ENCODE measurements around the gene TMEM187.

Gene TMEM187

GRCh38 chrX:153955228-153955732 lies 17.3 kb upstream of the TMEM187 start:
- no peak for DNase-seq

GRCh38 chrX:153956044-153956907 lies 16.3 kb upstream of the TMEM187 start:
- no peak for DNase-seq

- DNase-seq: no peak
Observed at GRCh38 chrX:153957224-153957623, 15.3 kb upstream of the TMEM187 start.

GRCh38 chrX:153958605-153959004 lies 13.9 kb upstream of the TMEM187 start:
- no peak for DNase-seq

GRCh38 chrX:153959649-153960048 lies 12.9 kb upstream of the TMEM187 start:
- no peak for DNase-seq

- no peak for DNase-seq
Observed at GRCh38 chrX:153960077-153960476, 12.5 kb upstream of the TMEM187 start.

GRCh38 chrX:153960786-153961185 lies 11.8 kb upstream of the TMEM187 start:
- DNase-seq: no peak

GRCh38 chrX:153961292-153961691 lies 11.3 kb upstream of the TMEM187 start:
- no peak for DNase-seq

GRCh38 chrX:153963546-153963945 lies 9.0 kb upstream of the TMEM187 start:
- no peak for DNase-seq

GRCh38 chrX:153964105-153964504 lies 8.4 kb upstream of the TMEM187 start:
- no peak for DNase-seq

- DNase-seq: no peak
Observed at GRCh38 chrX:153965406-153965805, 7.1 kb upstream of the TMEM187 start.

GRCh38 chrX:153966283-153966688 lies 6.3 kb upstream of the TMEM187 start:
- no peak for DNase-seq

- no peak for DNase-seq
Observed at GRCh38 chrX:153966841-153967535, 5.6 kb upstream of the TMEM187 start.

GRCh38 chrX:153967536-153968224 lies 4.9 kb upstream of the TMEM187 start:
- DNase-seq: no peak

GRCh38 chrX:153968255-153968654 lies 4.3 kb upstream of the TMEM187 start:
- DNase-seq: peak; percentile 32

- DNase-seq: peak; percentile 22
Observed at GRCh38 chrX:153968754-153969124, 3.8 kb upstream of the TMEM187 start.

- DNase-seq: peak; percentile 19
Observed at GRCh38 chrX:153969125-153969903, 3.2 kb upstream of the TMEM187 start.

- no peak for DNase-seq
Observed at GRCh38 chrX:153969904-153970356, 2.6 kb upstream of the TMEM187 start.

GRCh38 chrX:153970357-153971123 lies 2.0 kb upstream of the TMEM187 start:
- peak; percentile 89 for DNase-seq

- DNase-seq: peak; percentile 89
Observed at GRCh38 chrX:153971124-153971449, 1.5 kb upstream of the TMEM187 start.

- peak; percentile 96 for DNase-seq
Observed at GRCh38 chrX:153971450-153972367, 845 bp upstream of the TMEM187 start, which contains the start of gene HCFC1. HCFC1 (minus strand) TSS chrX:153971818; CDS start chrX:153970840, 978 bp downstream.

Measured in eye (tissue), 1 donor.